GM18502 (cell line): ENCODE measurements around the gene DIS3L2.
A peak's percentile ranks its signal among the peaks of the same experiment; 100 is the strongest.
"Not testable (repeated sequence)": the region's sequence is repeated elsewhere in the genome, so short reads cannot be mapped to it uniquely, and the experiment has no call there.

Source experiments
- ATAC-seq: cut with Tn5 transposase; IDR thresholded peaks from one replicate; pipeline ENCODE4 v1.9.1; 2021; ENCODE audit warnings: mild to moderate bottlenecking; ENCODE audit not compliant: unreplicated experiment, poor library complexity

Gene DIS3L2

DNA sequence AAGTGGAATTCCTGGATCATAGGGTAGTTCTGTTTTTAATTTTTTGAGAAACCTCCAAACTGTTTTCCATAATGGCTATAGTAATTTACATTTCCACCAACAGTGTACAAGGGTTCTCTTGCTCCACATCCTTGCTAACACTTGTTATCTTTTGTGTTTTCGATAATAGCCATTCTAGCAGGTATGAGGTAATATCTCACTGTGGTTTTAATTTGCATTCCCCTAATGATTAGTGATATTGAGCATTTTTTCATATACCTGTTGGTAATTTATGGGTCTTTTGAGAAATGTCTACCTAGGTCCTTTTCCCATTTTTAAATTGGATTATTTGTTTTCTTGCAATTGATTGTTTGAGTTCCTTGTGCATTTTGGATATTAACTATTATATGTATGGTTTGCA lies 39.6 kb downstream of the DIS3L2 start:
- ATAC-seq = no peak

DNA sequence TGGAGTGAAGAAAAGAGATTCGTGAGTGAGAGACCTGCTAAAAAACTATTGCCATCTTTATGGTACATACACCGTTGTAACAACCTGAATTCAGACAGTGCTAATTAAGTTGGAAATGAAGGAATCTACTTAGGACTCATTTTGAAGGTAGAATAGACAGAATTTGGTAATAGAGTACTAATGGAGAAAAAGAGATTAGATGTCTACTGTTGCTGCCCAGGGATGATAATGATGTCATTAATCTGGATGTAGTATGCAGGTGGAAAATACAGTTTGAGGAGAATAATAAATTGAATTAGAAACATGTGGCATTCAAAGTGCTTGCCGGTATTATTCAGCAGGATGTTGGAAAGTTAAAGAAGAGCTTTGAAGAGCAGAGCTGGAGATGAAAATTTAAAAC lies 44.7 kb downstream of the DIS3L2 start:
- ATAC-seq = no peak

DNA sequence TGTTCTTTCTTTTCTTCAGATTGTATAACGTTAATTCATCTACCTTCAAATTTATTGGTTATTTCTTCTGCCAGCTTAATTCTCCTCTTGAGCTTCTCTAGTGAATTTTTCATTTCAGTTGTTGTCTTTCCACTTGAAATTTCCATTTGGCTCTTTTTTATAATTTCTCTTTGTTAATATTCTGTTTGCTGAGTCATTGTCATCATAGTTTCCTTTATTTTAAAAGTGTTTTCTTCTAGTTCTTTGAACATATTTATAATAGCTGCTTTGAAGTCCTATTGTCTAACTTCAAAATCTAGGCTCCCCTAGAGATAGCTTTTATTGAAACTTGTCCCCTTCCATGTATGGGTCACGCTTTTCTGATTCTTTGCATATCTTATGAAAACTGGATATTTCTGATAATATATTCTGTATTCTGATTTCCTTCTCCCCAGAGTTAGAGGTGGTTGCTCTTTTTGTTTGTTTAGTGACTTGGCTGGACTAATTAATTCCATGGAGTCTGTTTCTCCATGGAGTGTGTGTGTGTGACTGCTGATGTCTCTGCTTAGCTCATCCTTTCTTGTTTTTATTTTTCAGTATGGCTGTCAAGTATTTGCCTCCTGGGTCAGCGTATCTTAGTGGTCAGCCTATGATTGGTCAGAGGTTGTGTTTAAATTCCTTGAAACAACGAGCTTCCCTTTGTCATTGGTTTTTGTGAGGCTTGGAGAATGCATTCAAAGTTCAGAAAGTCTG lies 47.6 kb downstream of the DIS3L2 start:
- ATAC-seq = no peak

DNA sequence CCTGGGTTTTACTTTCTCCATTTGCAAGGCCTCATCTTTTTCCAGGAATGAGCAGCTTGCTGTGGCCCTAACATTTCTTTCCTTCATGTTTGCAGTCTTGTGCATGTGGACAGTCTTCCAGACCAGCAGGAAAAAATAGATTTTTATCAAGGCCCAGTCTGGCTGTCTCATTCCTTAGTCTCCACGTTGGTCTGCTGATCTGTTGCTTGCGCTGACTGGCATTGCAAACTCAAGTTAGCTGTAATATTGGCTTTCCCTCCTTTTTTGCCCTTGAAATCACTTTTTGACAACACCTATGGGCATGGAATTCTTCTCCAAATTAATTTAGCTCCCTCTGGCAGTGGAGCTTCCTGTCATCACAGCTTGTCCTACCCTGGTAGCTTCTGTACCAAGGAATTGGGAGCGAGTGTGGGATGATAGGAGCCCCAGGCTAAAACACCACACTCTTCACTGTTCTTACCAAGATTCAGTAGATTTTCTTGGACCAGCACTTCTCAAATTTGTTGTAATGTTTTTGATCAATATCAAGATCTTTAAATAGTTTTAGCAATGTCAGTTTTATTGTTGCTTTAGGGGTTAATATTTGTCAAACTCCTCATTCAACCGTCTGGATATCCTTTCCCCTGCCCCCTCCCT lies 48.2 kb downstream of the DIS3L2 start:
- no peak for ATAC-seq

DNA sequence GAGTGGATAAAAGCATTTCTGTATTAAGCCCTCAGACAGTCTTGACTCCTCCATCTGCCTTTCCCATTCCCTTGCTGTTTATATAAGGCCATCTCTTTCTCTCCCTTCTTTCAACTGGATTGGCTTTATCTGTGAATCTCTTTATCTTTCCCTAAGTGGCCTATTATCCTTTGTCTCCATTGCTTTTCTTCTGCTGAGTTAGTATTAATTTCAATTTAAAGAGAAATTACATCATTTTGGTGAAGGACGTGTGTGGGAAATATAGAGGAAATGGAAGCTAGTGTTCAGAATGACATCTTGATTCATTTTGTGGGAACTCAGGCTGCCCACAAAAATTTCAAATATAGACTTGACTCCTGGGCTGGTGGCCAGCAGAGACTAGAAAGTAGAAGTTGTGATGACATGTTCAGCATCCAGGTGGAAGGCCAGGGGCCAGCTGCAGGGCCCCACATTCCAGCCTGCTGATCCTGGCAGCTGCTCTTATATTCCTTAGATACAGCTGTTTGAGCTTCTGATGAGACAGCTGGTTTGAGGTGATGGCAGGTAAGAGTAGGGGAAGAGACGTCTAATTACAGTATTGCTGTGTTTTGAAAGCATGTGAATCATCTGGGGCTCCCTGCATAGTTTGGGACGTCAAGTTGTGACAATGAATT lies 52.3 kb downstream of the DIS3L2 start:
- no peak for ATAC-seq

DNA sequence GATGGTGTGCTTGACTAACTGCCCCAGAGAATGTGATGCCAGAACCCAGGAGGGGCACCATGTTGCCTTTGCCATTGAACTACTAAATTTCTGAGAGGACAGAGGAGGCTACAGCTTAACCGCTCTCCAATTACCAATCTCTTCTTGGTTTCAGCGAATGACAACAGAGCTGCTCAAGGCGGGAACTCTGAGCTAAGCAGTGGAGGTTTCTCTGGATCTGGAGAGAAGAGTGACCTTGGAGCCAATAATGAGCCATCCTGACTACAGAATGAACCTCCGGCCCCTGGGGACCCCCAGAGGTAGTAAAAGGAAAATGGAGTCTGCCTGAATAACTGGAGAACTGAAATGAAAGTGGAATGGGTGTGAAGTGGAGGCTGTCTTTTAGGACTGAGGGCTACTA lies 53.2 kb downstream of the DIS3L2 start:
- no peak for ATAC-seq

DNA sequence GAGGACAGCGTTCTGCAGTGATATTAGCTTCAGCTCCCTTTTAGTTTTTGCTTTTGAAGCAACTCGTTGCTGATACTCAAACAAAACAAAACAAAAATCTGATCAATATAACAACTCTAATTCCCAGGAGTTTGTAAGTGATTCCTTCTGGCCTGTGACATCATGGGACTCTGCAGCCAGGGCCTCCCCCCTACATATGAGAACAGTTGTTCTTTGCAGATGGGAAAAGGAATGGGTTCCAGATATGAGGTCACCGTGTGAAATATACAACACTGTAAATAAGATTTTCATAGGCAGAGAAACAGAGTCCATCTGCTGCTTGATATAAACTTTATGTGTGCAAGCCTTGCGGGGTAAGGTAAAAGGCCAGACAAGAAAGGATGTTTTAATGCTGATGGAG lies 56.7 kb downstream of the DIS3L2 start:
- ATAC-seq = no peak

DNA sequence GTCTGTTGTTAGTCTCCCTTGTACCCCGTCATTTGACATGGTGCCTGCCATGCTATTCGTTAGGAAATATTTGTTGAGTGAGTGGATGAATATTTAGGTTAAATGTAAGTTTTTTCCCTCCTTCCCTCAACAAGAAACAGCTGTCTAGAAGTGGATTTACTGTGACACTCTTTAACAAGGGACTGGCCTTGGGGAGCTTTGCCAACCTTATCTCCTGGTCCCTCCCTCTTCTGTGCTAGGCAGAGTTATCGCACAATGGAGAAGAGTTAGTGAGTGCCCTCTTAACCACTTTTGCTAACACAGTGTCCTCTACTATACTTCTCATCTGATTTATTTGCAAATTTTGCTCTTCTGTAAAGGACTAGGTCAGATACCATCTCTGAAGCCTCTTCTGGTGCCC lies 61.2 kb downstream of the DIS3L2 start:
- ATAC-seq = no peak

DNA sequence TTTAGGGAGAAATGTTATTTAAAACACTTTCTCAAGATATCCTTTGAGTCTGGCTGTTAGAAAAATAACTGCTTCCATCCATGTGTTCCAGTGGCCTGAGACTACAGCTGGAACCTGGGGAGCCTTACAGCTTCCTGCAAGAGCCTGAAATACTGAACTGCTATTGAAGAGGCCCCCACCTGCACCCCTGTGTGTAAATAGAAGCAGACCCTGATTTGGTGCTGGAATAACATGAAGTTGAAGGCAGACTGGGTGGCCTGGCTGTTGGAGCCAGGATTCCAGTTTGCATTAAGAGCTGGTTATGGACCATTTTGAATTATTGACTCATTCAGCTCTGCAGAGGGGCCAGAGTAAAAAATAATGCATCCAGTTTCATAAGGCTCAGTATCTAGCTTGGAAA lies 61.9 kb downstream of the DIS3L2 start:
- ATAC-seq = no peak

DNA sequence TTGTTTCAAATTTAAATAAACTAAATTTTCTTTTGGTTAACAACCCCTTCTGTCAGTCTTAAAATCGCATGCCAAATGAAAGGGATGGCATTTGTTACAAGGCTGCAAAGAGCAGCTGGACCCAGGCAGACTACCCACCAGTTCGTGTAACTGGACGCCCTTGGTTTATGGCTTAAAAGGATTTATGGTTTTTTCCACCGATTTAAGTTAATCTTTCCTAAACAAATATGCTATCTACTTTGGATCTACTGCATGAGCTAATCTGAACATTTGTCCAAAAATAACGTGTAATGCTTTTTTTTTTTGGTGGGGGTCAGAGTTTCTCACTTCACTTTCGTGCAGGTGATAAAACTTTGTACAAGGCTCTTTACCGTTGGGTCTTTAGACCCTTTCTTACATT lies 62.9 kb downstream of the DIS3L2 start:
- ATAC-seq = no peak

DNA sequence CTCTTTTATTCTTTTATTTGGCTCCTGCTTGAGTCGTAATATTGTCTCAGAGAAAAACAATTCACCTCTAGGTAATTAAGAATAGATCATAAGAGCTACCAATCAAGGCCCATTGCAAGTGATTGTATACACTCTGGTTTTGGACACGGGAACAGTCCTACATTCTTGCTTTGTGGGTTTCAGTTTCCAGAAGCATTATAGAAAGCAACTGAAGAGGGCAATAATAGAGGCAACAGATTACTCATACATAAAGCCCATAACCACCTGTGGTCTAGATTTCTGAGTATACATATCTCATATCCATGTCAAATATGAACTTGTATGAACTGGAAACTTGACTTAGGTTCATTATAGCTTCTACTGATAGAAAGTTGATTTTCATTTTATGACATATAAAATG lies 65.4 kb downstream of the DIS3L2 start:
- peak; percentile 98 for ATAC-seq

DNA sequence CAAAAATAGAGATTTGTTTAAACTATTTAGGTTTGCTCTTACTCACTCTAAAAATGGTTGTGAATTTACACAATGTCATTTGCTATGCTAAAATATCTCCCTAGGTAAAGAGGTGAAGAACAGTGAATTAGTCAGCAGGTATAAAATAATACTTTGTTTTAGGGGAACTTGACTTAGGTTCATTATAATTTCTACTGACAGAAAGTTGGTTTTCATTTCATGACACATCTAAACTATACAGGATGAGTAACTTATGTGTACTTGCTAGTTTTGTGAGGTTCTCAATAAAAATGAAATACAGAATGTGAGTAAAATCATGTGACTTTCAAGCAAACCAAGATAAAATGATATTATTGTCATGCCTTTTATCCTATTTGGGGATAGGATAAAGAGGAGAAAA lies 66.0 kb downstream of the DIS3L2 start:
- no peak for ATAC-seq

DNA sequence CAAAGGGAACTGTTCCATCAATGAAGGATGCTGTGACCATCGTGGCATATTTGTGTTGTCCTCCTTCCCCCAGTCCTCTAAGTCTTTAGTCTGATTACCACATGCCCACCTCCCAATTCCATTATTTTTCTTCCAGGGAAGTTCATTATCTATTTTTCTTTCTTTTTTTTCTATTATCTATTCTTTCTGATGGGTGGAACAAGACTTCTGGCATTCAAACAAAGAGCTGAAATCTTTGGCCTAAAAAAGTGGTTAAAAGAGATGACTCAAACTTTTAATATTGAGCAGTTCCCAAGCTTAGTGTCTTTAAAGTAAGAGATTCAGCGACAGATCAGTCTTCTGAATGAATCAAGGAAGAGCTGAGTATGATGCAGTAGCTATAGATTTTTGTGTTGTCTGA lies 66.6 kb downstream of the DIS3L2 start:
- ATAC-seq = no peak

DNA sequence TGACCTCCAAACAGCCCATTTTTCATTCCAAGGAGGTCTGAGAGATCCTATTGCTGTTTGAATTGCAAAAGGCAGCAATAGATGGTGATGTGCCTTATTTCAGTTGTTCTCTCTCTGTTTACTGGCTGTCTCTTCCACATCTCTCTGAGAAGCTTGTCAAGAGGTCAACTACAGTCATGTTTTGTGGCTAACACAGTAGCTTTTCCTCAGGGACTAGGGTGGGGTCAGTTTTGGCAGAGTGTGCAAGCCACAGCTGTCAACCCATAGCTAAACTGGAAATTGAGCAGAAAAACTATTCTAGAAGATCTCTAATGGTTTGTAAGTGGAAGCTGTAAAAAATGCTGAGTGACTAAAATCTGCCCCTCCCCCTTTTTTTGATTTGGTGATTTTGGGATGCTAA lies 67.1 kb downstream of the DIS3L2 start:
- ATAC-seq = no peak

DNA sequence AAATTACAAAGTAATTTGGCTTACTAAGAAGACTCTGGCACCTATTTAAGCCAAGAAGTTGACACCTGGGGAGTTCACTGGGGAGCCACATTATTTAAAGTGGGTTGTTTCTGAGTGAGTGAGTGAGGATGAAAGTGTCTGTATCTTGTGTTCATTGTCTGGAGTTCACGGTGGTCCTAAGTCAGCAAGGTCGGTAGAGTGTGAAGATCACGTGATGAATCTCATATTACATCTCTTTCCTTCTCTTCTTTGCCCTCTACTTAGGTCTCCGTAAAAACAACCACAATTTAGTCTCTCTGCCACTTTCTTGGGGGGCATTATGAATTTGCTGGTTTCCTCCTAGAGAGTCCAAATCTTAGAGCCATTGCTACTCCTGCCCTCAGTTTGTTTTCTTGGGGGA lies 67.8 kb downstream of the DIS3L2 start:
- no peak for ATAC-seq

DNA sequence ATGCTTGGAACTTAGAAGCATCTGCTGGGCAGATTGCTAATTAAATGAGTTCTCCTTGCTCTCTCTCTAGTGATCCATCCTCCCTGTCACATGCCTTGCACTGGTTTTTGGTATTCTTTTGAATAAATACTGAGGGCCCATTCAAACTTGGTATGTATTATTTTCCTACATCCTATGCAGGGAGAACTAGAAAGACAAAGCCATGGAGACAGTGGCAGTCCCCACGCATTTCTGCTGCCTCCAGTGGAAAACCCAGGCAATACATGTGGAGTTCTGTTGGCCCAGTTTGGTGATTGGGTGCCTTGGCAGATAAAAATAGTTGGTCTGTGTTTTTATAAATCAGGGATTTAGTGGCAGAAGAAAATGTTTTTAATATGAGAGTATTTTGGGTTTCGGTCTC lies 68.7 kb downstream of the DIS3L2 start:
- no peak for ATAC-seq

DNA sequence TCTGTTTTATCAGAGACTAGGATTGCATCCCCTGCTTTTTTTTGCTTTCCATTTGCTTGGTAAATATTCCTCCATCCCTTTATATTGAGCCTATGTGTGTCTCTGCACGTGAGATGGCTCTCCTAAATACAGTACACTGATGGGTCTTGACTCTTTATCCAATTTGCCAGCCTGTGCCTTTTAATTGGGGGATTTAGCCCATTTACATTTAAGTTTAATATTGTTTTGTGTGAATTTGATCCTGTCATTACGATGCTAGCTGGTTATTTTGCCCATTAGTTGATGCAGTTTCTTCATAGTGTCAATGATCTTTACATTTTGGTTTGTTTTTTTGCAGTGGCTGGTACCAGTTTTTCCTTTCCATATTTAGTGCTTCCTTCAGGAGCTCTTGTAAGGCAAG lies 73.8 kb downstream of the DIS3L2 start:
- not testable (repeated sequence) for ATAC-seq

DNA sequence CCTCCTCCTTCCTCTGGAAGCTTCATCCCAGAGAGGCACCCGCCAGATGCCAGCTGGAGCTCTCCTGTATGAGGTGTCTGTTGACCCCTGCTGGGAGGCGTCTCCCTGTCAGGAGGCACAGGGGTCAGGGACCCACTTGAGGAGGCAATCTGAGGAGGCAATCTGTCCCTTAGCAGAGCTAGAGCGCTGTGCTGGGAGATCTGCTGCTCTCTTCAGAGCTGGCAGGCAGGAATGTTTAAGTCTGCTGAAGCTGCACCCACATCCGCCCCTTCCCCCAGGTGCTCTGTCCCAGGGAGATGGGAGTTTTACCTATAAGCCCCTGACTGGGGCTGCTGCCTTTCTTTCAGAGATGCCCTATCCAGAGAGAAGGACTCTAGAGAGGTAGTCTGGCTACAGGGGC lies 75.4 kb downstream of the DIS3L2 start:
- ATAC-seq = not testable (repeated sequence)

DNA sequence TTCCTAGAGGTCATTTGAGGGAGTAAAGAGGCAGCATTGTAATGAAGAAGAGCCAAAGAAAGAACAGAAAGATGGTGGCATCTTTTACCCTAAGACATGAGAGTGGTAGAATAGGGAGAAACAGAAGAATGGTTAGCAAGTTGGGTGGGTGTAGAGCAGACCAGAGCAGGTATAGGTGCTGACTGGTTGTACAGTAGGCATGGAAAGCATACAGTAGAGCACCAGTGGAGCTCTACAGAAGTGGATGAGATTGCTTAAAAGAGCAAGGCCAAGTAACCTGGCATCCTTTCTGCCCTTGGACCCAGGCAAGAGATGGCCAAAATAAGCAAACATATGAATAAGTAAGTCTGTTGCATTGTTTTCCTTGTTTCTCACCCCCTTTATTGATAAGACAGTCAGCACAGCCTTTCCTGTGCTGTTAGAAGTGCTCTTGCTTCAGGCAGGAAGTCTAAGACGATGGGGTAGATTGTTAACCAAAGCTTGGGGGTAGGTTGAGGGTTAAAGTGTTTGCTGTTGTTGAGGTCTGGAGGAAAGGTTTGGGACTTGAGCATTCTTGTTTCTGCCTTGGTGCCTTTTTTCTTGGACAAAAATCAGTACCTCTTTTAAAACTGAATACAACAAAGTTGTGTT lies 76.9 kb downstream of the DIS3L2 start:
- no peak for ATAC-seq

DNA sequence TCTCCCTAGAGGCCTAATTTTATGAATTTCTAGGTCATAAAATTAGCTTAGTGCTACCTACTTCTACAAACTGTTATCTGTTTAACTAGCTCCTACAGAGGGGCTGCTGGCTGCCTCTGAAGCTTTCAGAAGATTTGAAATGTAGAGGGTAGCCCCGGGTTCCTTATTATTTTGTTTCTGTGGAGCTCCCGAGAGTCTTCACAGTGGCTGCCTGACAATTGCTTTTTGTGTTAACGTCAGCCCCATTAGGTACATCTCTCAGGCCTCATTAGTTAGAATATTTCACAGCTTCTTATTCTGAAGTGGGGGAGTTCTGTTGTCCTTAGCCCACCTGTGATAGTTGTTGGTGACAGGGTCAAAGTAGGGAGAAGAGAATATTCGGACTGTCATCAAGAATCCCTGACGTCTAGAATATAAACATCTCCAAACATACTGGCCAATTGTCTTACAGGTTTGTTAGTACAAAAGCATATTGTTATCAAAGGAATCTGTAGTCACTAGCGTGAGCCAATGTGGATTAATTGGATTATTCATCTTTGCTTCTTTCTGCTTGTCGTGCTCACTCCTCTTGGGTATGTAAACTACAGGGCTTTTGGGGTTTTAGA lies 77.5 kb downstream of the DIS3L2 start:
- no peak for ATAC-seq
